NCI-H345 treated with DMSO at 0.1 percent for 48 hours (cell line): ENCODE results near the gene C1orf174.

ENCODE experiments used
- DNase-seq: peaks from one replicate; lab custom pipeline; 2025; ENCODE audit not compliant: unreplicated experiment; lab: John Stamatoyannopoulos, UW

The C1orf174 gene

DNA sequence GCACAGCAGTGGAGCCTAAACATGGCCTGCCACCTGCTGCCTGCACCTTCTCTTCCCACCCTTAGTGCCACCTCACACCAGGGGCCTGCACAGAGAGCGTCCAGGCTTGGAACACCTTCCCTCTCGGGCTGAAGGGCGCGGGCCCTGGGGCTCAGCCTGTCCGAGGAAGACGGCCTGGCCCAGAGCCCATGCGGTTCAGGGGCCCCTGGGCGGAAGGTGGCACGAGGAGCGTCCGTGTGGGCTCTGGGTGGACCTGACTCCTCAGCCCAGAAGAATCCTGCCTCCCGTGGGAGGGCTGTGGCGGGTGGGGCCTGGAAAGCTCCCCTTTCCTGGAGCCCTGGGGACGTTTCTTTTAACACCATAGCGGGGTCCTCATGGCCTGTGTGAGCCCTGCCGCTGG is 23.4 kb downstream of the C1orf174 start:
- no peak for DNase-seq

- no peak for DNase-seq
These were observed 25.3 kb downstream of the C1orf174 start for GRCh38 chr1:3874736-3875135.

- DNase-seq, result no peak
These were observed 27.5 kb downstream of the C1orf174 start for GRCh38 chr1:3872546-3872945.

DNA sequence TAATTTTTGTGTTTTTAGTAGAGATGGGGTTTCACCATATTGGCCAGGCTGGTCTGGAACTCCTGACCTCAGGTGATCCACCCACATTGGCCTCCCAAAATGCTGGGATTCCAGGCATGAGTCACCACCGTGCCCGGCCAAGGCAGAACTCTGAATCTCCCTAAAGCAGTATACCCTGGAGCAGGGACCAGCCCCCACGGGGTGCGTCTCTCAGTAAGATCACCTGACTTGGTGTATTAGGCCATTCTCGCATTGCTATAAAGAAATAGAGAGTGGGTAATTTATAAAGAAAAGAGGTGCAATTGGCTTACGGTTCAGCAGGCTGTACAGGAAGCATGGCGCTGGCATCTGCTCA is 28.6 kb downstream of the C1orf174 start:
- DNase-seq, result no peak

GRCh38 chr1:3869751-3870301 is 30.2 kb downstream of the C1orf174 start:
- peak; percentile 7 for DNase-seq

DNA sequence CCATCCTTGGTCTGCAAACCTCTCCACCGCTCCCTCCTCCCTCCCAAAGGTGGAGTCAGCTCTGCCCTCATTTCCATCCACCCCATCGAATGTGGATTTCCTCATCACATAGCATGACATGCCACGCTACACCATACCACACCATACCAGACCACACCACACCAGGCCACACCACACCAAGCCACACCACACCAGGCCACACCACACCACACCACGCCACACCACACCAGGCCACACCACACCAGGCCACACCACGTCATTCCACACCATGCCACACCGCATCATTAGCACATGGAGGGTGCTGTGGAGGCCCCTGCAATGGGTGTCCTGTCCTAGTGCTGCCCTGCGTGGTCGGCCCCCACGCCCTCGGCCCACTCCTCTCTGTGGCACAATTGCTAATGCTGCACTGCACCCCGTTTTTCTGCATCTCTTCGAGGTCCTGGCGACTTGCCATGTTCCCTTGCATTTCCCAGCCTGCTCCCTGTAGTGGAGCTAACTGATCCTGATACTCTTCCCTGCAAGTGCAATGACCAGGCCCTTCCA is 31.5 kb downstream of the C1orf174 start:
- no peak for DNase-seq

DNA sequence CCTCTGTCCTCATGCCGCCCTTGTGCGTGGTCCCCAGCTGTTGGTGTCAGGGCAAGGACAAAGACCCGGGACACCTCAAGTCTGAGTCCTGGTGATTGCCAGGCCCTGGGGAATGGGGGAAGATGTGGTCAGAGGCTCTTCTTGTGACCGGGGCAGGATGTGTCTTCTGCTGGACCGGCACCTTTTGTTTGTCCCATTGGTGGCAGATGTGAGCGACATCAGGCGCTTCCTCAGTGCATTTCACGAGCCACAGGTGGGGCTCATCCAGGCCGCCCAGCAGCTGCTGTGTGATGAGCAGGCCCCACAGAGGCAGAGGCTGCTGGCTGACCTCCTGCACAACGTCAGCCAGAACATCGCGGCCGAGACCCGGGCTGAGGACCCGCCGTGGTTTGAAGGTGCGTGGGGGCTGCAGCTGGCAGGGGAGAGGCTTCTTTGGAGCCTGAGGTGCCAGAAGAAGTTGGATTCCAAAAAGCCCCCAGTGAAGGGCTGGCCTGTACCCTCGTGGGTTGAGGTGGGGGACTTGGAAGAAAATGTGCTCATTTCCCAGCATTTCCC is 34.4 kb downstream of the C1orf174 start:
- no peak for DNase-seq

- DNase-seq, result peak; percentile 65
These were observed 35.2 kb downstream of the C1orf174 start for GRCh38 chr1:3864884-3865283.

GRCh38 chr1:3863231-3863935 is 36.7 kb downstream of the C1orf174 start:
- DNase-seq, result peak; percentile 94

DNA sequence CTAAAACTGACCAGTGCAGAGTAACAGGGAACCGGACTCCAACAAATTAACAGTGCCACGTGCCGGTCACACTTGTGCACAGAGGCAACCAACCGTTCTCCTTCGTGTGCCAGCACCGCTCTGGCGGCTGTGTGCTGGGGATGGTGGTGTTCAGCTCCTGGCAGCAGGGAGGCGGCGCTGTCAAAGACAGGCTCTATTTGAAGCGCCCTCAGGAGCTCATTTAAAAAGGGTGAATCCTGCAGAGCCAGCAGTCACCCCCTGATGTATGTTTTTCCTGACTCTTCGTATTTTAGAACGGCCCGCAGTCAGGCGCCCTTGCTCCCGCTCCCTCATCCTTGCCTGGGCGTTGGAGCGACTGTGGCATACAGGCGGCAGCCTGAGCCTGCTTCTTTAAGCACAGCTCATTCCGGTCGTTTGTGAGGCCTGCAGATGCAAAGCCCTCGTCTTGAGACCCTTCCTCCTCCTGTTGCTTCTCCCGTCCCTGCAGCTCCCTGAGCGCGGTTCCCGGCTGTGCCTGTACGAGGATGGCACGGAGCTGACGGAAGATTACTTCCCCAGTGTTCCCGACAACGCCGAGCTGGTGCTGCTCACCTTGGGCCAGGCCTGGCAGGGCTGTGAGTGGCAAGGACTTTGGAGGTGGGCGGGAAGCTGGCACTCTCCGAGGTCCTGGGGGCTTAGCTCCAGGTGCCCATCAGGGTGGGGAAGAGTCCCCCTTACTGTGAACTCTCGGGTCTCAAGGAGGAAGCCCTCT is 41.7 kb downstream of the C1orf174 start:
- peak; percentile 1 for DNase-seq

DNA sequence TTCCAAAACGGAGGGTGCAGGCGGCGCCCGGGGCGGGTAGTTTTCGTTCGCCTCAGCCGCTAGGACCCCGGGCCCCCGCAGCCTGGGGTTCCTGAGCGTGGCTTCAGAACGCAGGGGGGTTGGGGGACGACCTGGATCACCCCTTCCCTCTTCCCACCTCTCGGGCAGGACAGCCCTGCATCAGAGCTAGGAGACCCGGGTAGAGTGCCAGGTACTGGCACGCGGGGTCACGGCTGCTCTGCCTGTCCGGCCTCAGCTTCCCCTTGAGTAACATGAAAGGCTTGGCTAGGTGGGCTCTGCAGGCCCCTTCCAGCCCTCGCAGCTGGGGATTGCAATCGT is 42.3 kb downstream of the C1orf174 start:
- DNase-seq, result no peak

DNA sequence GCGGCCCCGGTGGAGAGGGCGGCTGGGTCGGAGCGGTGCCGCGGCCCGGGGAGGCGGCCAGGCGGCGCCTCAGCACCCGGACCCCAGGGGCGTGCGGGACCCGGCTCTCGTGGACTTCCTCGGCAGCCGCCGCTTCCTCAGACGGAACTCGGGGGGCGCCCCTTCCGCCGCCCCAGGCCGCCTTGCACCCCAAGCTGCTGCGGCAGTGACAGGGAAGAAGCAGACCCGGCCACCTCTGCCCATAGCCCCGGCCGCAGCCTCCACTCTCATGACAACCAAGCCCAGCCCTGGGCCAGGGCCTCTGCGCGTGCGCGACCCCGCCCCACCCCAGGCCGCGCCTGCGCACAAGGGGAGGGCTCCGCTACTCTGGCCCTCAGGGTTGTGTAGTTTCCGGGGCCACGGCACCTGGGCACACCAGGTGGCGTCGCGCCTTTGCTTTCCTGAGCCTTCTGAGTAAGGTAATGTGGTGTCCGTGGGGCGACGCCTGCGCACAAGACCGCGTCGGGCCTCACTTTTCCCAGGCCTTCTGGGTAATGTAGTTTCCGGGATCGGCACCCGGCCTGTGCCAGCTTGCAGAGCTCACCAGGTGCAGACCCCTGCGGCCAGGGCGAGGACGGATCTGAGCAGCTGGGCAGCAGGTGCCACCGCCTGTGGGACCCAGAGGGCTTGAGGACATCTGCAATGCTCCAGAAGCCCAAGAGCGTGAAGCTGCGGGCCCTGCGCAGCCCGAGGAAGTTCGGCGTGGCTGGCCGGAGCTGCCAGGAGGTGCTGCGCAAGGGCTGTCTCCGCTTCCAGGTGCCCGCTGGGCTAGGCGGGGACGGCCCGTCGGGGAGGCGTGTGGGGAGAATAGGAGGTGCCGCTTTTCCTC is 42.9 kb downstream of the C1orf174 start, which contains the start of the genes CEP104 and DFFB:
CEP104 (minus strand) TSS at position 289 of the 868 bp plus-strand sequence. CDS start 4,804 bp downstream, outside the sequence.
DFFB (plus strand) TSS at position 554 of the 868 bp plus-strand sequence; CDS start at position 682, 128 bp downstream.
- peak; percentile 99 for DNase-seq

DNA sequence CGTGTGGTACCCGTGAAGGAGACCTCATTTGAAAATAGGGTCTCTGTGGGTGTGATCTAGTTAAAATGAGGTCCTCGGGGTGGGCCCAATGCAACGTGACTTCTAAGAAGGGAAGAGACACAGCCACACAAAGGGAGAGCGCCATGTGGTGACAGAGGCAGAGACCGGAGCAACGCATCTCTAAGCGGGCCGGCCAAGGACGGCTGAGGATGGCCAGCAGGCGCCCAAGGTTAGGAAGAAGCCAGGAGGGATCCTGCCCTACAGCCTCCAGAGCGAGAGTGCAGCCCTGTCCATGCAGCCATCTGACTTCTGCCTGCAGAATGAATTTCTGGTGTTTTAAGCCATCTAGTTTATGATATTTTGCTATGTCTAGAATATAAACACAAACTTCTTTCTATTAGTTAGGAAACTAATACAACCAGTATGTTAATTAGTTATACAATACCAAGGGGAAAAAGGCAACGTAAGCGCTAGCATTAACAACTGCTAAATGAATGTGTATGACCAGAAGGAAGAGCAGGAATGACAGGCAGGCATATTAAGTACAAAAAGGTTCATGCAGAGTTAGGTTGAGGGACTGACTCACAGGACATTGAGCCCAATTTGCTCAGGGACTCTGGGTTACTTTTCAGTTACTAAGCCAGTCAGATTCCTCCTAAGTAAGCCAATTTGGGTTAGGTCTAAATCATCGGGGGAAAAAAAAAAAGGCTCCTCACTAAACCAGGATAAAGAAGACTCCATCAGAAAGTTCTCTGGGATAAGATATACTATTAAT is 47.2 kb downstream of the C1orf174 start:
- DNase-seq, result no peak

GRCh38 chr1:3852091-3852490 is 48.0 kb downstream of the C1orf174 start:
- no peak for DNase-seq

GRCh38 chr1:3851292-3851691 is 48.8 kb downstream of the C1orf174 start:
- no peak for DNase-seq

DNA sequence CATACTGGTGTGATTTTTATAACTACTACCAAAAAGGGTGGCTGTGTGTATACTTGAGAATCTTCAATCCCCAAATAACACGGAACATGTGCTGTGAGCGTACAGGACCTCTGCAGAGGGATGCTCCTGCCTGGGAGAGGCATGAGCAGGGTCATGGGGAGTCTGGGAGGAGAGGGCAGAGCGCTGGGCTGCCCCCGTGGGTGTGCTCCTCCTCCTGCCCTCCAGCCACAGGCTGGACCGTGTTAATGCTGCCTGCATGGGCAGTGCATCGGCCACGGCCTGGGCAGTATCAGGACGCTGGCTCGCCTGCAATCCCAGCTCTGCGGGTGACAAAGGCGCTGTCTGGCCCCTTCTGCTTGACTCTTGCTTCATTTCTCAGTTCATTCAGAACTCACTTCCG is 49.2 kb downstream of the C1orf174 start:
- no peak for DNase-seq

- no peak for DNase-seq
These were observed 53.0 kb downstream of the C1orf174 start for GRCh38 chr1:3847081-3847480.

DNA sequence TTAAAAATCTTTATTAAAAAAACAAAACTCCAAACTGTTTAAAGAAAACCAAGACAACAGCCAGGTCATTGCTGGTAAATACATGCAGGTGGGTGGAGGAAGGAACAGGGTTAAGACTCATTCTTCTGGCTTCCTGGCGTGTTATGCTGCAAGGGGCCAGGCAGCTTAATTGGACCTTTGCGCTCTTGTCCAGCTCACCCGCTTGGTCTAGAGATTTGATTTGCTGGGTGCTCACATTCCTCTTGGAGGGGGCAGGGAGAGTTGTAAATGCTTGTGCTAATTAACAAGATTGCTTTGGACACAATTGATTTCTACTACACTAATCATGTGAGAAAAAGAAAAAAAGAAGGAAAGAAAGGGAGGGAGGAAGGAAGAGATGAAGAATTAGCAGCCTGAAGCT is 53.5 kb downstream of the C1orf174 start:
- no peak for DNase-seq

DNA sequence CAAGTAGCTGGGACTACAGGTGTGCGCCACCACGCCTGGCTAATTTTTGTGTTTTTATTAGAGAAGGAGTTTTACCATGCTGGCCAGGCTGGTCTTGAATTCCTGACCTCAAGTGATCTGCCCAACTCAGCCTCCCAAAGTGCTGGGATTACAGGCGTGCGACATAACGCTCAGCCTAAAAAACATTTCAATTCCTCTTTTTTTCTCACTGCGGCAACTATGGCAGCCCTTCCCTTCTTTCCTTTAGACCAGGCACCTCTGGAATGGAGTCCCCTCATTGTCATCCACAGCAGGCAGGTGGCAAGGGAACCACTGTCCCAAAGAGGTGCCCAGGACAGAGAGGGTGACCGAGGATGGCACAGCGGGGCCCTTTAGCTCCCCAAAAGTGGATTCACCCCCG is 57.2 kb downstream of the C1orf174 start:
- DNase-seq, result no peak

DNA sequence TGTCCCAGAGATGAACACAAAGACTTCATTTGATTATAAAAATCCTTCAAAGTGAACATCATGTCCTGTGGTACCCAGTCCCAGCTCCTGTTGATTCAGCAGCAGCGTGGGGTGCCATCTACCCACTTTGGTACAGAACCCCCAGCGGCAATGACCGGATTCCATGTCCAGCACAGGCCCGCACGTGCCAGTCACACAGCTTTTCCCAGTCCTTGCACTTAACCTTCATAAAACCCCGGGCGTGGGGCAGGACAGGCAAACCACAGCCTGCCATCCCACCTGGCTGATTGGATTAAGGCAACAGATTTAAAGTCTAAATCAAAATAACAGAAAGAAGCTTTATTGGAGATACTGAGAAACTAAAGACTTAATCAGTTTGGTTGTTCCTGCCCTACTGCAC is 58.6 kb downstream of the C1orf174 start:
- DNase-seq, result no peak
